Measurements from ENCODE around the gene FCRL6. TPM values are rescaled to one million over a fixed set of nuclear protein-coding genes. Genes with fewer than 3 reads are reported as not detected.

Gene FCRL6
- total and polyA plus RNA-seq, 2 of the 13 experiments (the other 11 are each of a cell fraction or from before 2014, with no cell fraction given), result not detected

DNA sequence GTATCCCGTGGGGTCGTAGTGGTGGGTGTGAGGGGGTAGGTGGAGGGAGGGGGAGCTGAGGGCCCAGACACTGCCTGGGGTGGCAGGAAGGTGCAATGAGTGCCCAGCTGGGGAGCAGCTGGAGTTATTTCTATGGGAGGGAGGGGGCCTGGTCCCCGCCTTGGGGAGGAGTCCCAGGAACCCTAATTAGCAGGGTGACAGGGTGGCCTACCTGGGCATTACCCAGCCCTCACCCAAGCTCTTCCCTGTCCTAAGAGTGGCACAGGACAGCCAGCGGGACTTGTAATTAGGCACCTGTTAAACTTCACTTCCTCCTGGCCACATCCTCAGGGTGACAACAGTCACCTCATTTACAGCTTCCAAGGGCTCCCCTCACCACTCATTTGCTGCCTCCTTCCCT, 60.4 kb downstream of the FCRL6 start, which contains the start of gene VSIG8:
Gene VSIG8 (minus strand): TSS at position 101 of the 400 bp plus-strand sequence. CDS start 136 bp downstream, outside the sequence.
- H4K20me1 ChIP-seq (ENCODE audit: insufficient read depth, low read length), result no peaks in the 10 kb centered on the region
- FAIRE-seq (no peak), DNase-seq (ENCODE audit: low spot score) (no peak), ATAC-seq (no peak)
- 5% methylated on average over 4 of the region's 4 CpGs for WGBS (ENCODE audit: low lambda C conversion rate)
- H3K9ac ChIP-seq (ENCODE audit: insufficient read depth, low read depth, low read length), result no peak within 1 kb of the TSS
- H3K27ac ChIP-seq (ENCODE audit: extremely low read length, insufficient read depth, low read length), result no peak within 1 kb of the TSS
- TF ChIP-seq AHR (CRISPR knock-in tag; IDR thresholded peaks at IDR 0.05) (no peak), HNF4A (CRISPR knock-in tag; IDR thresholded peaks at IDR 0.05) (no peak), NR2F2 (IDR thresholded peaks at IDR 0.05; ENCODE audit: borderline replicate concordance, low read depth) (no peak)
- in situ Hi-C loops (cut with HindIII; ENCODE audit: extremely low pct_ligation_motif_present, low pct_unique_long_range_greater_than_20kb), result no loop called here
- no peaks in the 10 kb centered on the region for H3K36me3 ChIP-seq (replicated peaks in 1 of 2; ENCODE audit: control insufficient read depth in 1 of 2, insufficient read depth in 2 of 2, low read length in 2 of 2)
- peaks cover 6 to 28% of the 10 kb centered on the region in 2 experiments; a peak in 3 of 5 replicates for H3K27me3 ChIP-seq (ENCODE audit: control insufficient read depth in 1 of 2, insufficient read depth in 2 of 2, low read length in 2 of 2)
- no peaks in the 10 kb centered on the region for H3K9me3 ChIP-seq (ENCODE audit: low read length)
- no peaks in the 10 kb centered on the region for H3K79me2 ChIP-seq (ENCODE audit: insufficient read depth, low read length)
- H2AFZ ChIP-seq (ENCODE audit: low read length), result no peak within 1 kb of the TSS
- no peaks in the 10 kb centered on the region for H3K4me1 ChIP-seq (ENCODE audit: insufficient read depth, low read length)
- intact Hi-C loops (cut with micrococcal nuclease; ENCODE audit: unreplicated experiment), result no loop called here
- ChIA-PET CTCF (ENCODE audit: low intra/inter-chr PET ratio, low total read pairs) (no interaction called here), POLR2A (no interaction called here)
- H3K4me3 ChIP-seq (replicated peaks in 1 of 3; ENCODE audit: insufficient read depth in 1 of 3, low read depth in 2 of 3, low read length in 3 of 3), result no peak within 1 kb of the TSS
- no TSS peak for BruUV-seq (replicated peaks)
- H3K4me2 ChIP-seq (ENCODE audit: low read depth, low read length), result no peak within 1 kb of the TSS

GRCh38 chr1:159864262-159864661, 62.1 kb downstream of the FCRL6 start:
- no peak overlapping the region for H3K9ac ChIP-seq (ENCODE audit: insufficient read depth, low read depth, low read length)
- WGBS (ENCODE audit: low lambda C conversion rate), result 44% methylated on average over 2 of the region's 2 CpGs
- BruUV-seq (replicated peaks), result no TSS peak
- intact Hi-C loops (cut with micrococcal nuclease; ENCODE audit: unreplicated experiment) (no loop called here), in situ Hi-C loops (cut with HindIII; ENCODE audit: extremely low pct_ligation_motif_present, low pct_unique_long_range_greater_than_20kb) (no loop called here)
- H3K9me3 ChIP-seq (ENCODE audit: low read length), result no peaks in the 10 kb centered on the region
- peaks cover 6 to 21% of the 10 kb centered on the region in 2 experiments; a peak in 3 of 5 replicates for H3K27me3 ChIP-seq (ENCODE audit: control insufficient read depth in 1 of 2, insufficient read depth in 2 of 2, low read length in 2 of 2)
- CTCF ChIA-PET (ENCODE audit: low intra/inter-chr PET ratio, low total read pairs), result no interaction called here
- no peaks in the 10 kb centered on the region for H4K20me1 ChIP-seq (ENCODE audit: insufficient read depth, low read length)
- no peaks in the 10 kb centered on the region for H3K79me2 ChIP-seq (ENCODE audit: insufficient read depth, low read length)
- TF ChIP-seq ZNF382 (CRISPR knock-in tag; IDR thresholded peaks at IDR 0.05; ENCODE audit: borderline replicate concordance) (no peak), ZNF225 (CRISPR knock-in tag; IDR thresholded peaks at IDR 0.05) (no peak), BORCS8-MEF2B (CRISPR knock-in tag; IDR thresholded peaks at IDR 0.05) (no peak), SNAPC2 (CRISPR knock-in tag; IDR thresholded peaks at IDR 0.05) (no peak), MAFK (conservative IDR thresholded peaks at IDR 0.05 in 1 of 2, IDR thresholded peaks at IDR 0.05 in 1 of 2; ENCODE audit: low read length in 2 of 2) (no peak), ZBTB8A (CRISPR knock-in tag; IDR thresholded peaks at IDR 0.05; ENCODE audit: borderline replicate concordance, low read depth) (no peak), ZNF777 (CRISPR knock-in tag; IDR thresholded peaks at IDR 0.05) (no peak), ZFP36L2 (CRISPR knock-in tag; IDR thresholded peaks at IDR 0.05) (no peak), HIVEP1 (CRISPR knock-in tag; IDR thresholded peaks at IDR 0.05) (no peak), IRX3 (CRISPR knock-in tag; IDR thresholded peaks at IDR 0.05; ENCODE audit: borderline replicate concordance, low read depth) (no peak), ZNF749 (CRISPR knock-in tag; IDR thresholded peaks at IDR 0.05; ENCODE audit: borderline replicate concordance) (no peak), ZNF496 (CRISPR knock-in tag; IDR thresholded peaks at IDR 0.05; ENCODE audit: insufficient replicate concordance) (no peak)
- TF ChIP-seq, protein P1, sequence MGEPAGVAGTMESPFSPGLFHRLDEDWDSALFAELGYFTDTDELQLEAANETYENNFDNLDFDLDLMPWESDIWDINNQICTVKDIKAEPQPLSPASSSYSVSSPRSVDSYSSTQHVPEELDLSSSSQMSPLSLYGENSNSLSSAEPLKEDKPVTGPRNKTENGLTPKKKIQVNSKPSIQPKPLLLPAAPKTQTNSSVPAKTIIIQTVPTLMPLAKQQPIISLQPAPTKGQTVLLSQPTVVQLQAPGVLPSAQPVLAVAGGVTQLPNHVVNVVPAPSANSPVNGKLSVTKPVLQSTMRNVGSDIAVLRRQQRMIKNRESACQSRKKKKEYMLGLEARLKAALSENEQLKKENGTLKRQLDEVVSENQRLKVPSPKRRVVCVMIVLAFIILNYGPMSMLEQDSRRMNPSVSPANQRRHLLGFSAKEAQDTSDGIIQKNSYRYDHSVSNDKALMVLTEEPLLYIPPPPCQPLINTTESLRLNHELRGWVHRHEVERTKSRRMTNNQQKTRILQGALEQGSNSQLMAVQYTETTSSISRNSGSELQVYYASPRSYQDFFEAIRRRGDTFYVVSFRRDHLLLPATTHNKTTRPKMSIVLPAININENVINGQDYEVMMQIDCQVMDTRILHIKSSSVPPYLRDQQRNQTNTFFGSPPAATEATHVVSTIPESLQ (CRISPR knock-in tag; conservative IDR thresholded peaks at IDR 0.05), result no peak
- TF ChIP-seq, protein P2, sequence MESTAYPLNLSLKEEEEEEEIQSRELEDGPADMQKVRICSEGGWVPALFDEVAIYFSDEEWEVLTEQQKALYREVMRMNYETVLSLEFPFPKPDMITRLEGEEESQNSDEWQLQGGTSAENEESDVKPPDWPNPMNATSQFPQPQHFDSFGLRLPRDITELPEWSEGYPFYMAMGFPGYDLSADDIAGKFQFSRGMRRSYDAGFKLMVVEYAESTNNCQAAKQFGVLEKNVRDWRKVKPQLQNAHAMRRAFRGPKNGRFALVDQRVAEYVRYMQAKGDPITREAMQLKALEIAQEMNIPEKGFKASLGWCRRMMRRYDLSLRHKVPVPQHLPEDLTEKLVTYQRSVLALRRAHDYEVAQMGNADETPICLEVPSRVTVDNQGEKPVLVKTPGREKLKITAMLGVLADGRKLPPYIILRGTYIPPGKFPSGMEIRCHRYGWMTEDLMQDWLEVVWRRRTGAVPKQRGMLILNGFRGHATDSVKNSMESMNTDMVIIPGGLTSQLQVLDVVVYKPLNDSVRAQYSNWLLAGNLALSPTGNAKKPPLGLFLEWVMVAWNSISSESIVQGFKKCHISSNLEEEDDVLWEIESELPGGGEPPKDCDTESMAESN (CRISPR knock-in tag; conservative IDR thresholded peaks at IDR 0.05), result no peak
- no peak overlapping the region for H3K4me3 ChIP-seq (replicated peaks in 1 of 3; ENCODE audit: insufficient read depth in 1 of 3, low read depth in 2 of 3, low read length in 3 of 3)
- H3K27ac ChIP-seq (ENCODE audit: extremely low read length, insufficient read depth, low read length), result no peak overlapping the region
- ATAC-seq (no peak), FAIRE-seq (no peak), DNase-seq (ENCODE audit: low spot score) (no peak)
- no peak overlapping the region for H3K4me2 ChIP-seq (ENCODE audit: low read depth, low read length)
- H3K36me3 ChIP-seq (replicated peaks in 1 of 2; ENCODE audit: control insufficient read depth in 1 of 2, insufficient read depth in 2 of 2, low read length in 2 of 2), result no peaks in the 10 kb centered on the region
- H2AFZ ChIP-seq (ENCODE audit: low read length), result no peak overlapping the region
- POLR2A ChIA-PET, result no interaction called here
- H3K4me1 ChIP-seq (ENCODE audit: insufficient read depth, low read length), result no peaks in the 10 kb centered on the region

Data from HepG2 (cell line).